Measurements from ENCODE around the gene MUC21.

Gene MUC21

GRCh38 chr6:31007694-31008093, 24.2 kb downstream of the MUC21 start:
- no peak overlapping the region for H4K91ac ChIP-seq (ENCODE audit: low read depth, low read length)
- H3K79me1 ChIP-seq (ENCODE audit: low read length) = no peaks in the 10 kb centered on the region
- H2BK5ac ChIP-seq (ENCODE audit: low read depth, low read length, poor library complexity) = no peak overlapping the region
- no peak overlapping the region for H4K12ac ChIP-seq (ENCODE audit: low read depth, low read length)
- DNase-seq = peak in 1 of 2 donors; percentile 66
- H3K9me3 ChIP-seq (ENCODE audit: insufficient read depth, low read depth, low read length) = no peaks in the 10 kb centered on the region
- H2BK12ac ChIP-seq (ENCODE audit: low read length) = no peak overlapping the region
- H3K4me1 ChIP-seq (ENCODE audit: control insufficient read depth in 1 of 2, insufficient read depth in 2 of 2, low read length in 2 of 2) = peaks cover 3 to 5% of the 10 kb centered on the region in 2 experiments
- no peak overlapping the region for H4K8ac ChIP-seq (ENCODE audit: low read depth, low read length)
- no peak overlapping the region for H2AFZ ChIP-seq (ENCODE audit: insufficient read depth, low read length, poor library complexity)
- H3K23ac ChIP-seq (ENCODE audit: low read length) = no peak overlapping the region
- no peaks in the 10 kb centered on the region for H3K36me3 ChIP-seq (ENCODE audit: control insufficient read depth in 1 of 2, insufficient read depth in 2 of 2, low read length in 2 of 2)
- no peak overlapping the region for H3K4me2 ChIP-seq (ENCODE audit: low read length)
- H3K79me2 ChIP-seq (ENCODE audit: control insufficient read depth, insufficient read depth, low read length, poor library complexity) = no peaks in the 10 kb centered on the region
- no peak overlapping the region for H3K18ac ChIP-seq (ENCODE audit: low read length)
- H3K4ac ChIP-seq (ENCODE audit: low read depth, low read length) = no peak overlapping the region
- no peak overlapping the region for H3K14ac ChIP-seq (ENCODE audit: low read length)
- H3K9ac ChIP-seq (ENCODE audit: low read length) = no peak overlapping the region
- WGBS (ENCODE audit: extremely low coverage, insufficient coverage, insufficient read length) = no CpG with 5 or more reads among the region's 8 CpGs
- no peak overlapping the region for H2AK5ac ChIP-seq (ENCODE audit: low read length)
- H3K27ac ChIP-seq (ENCODE audit: low read depth, low read length) = no peak overlapping the region
- no peaks in the 10 kb centered on the region for H3K27me3 ChIP-seq (ENCODE audit: insufficient read depth, low read length)
- no peak overlapping the region for H3K4me3 ChIP-seq (ENCODE audit: low read depth, low read length)
- H2BK120ac ChIP-seq (ENCODE audit: insufficient read depth, low read length, poor library complexity) = no peak overlapping the region

DNA sequence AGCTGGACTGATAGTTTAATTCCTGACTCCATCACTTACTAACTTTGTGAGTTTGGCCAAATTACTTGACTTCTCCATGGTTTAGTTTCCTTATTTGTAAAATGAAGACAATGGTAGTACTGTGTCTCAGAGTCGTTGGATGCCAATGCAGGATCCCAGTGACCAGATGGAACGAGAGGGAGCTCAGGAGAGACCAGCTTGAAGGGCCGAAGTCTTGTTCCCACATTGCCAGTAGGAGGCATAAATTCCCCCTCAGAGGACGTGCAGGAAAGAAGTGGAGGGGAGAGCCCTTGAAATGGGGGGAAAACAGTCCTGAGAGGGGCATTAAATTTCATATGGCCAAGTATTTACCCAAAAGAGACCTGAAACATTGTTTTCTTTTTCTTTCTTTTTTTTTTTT, 24.6 kb downstream of the MUC21 start:
- Histone ChIP-seq H2AFZ (ENCODE audit: insufficient read depth, low read length, poor library complexity) (no peak overlapping the region), H3K14ac (ENCODE audit: low read length) (no peak overlapping the region), H2BK5ac (ENCODE audit: low read depth, low read length, poor library complexity) (no peak overlapping the region), H3K9me3 (ENCODE audit: insufficient read depth, low read depth, low read length) (no peaks in the 10 kb centered on the region), H3K27ac (ENCODE audit: low read depth, low read length) (no peak overlapping the region), H3K36me3 (ENCODE audit: control insufficient read depth in 1 of 2, insufficient read depth in 2 of 2, low read length in 2 of 2) (no peaks in the 10 kb centered on the region), H2BK120ac (ENCODE audit: insufficient read depth, low read length, poor library complexity) (no peak overlapping the region), H3K18ac (ENCODE audit: low read length) (peak overlapping the region; percentile 74), H3K4me2 (ENCODE audit: low read length) (no peak overlapping the region), H2AK5ac (ENCODE audit: low read length) (no peak overlapping the region), H3K79me1 (ENCODE audit: low read length) (no peaks in the 10 kb centered on the region), H3K79me2 (ENCODE audit: control insufficient read depth, insufficient read depth, low read length, poor library complexity) (no peaks in the 10 kb centered on the region), H3K23ac (ENCODE audit: low read length) (no peak overlapping the region), H3K4me1 (ENCODE audit: control insufficient read depth in 1 of 2, insufficient read depth in 2 of 2, low read length in 2 of 2) (peaks cover 3 to 5% of the 10 kb centered on the region in 2 experiments), H4K12ac (ENCODE audit: low read depth, low read length) (no peak overlapping the region), H4K8ac (ENCODE audit: low read depth, low read length) (no peak overlapping the region), H2BK12ac (ENCODE audit: low read length) (peak overlapping the region; percentile 50), H3K9ac (ENCODE audit: low read length) (no peak overlapping the region), H3K4me3 (ENCODE audit: low read depth, low read length) (no peak overlapping the region), H3K4ac (ENCODE audit: low read depth, low read length) (no peak overlapping the region), H4K91ac (ENCODE audit: low read depth, low read length) (peak overlapping the region; percentile 21), H3K27me3 (ENCODE audit: insufficient read depth, low read length) (no peaks in the 10 kb centered on the region)
- DNase-seq = no peak
- WGBS (ENCODE audit: extremely low coverage, insufficient coverage, insufficient read length) = no CpG with 5 or more reads among the region's 4 CpGs

- Histone ChIP-seq H3K27ac (ENCODE audit: low read depth, low read length) (no peak overlapping the region), H3K27me3 (ENCODE audit: insufficient read depth, low read length) (no peaks in the 10 kb centered on the region), H3K4me3 (ENCODE audit: low read depth, low read length) (no peak overlapping the region), H3K9me3 (ENCODE audit: insufficient read depth, low read depth, low read length) (no peaks in the 10 kb centered on the region), H3K36me3 (ENCODE audit: control insufficient read depth in 1 of 2, insufficient read depth in 2 of 2, low read length in 2 of 2) (no peaks in the 10 kb centered on the region), H3K4me2 (ENCODE audit: low read length) (no peak overlapping the region), H2AK5ac (ENCODE audit: low read length) (no peak overlapping the region), H2BK5ac (ENCODE audit: low read depth, low read length, poor library complexity) (no peak overlapping the region), H4K8ac (ENCODE audit: low read depth, low read length) (no peak overlapping the region), H3K79me2 (ENCODE audit: control insufficient read depth, insufficient read depth, low read length, poor library complexity) (no peaks in the 10 kb centered on the region), H3K14ac (ENCODE audit: low read length) (no peak overlapping the region), H3K23ac (ENCODE audit: low read length) (no peak overlapping the region), H3K9ac (ENCODE audit: low read length) (no peak overlapping the region), H3K18ac (ENCODE audit: low read length) (no peak overlapping the region), H3K4me1 (ENCODE audit: control insufficient read depth in 1 of 2, insufficient read depth in 2 of 2, low read length in 2 of 2) (peaks cover 3 to 5% of the 10 kb centered on the region in 2 experiments), H2AFZ (ENCODE audit: insufficient read depth, low read length, poor library complexity) (no peak overlapping the region), H4K91ac (ENCODE audit: low read depth, low read length) (no peak overlapping the region), H3K4ac (ENCODE audit: low read depth, low read length) (no peak overlapping the region), H2BK120ac (ENCODE audit: insufficient read depth, low read length, poor library complexity) (no peak overlapping the region), H4K12ac (ENCODE audit: low read depth, low read length) (no peak overlapping the region), H2BK12ac (ENCODE audit: low read length) (no peak overlapping the region), H3K79me1 (ENCODE audit: low read length) (no peaks in the 10 kb centered on the region)
- DNase-seq = no peak
- WGBS (ENCODE audit: extremely low coverage, insufficient coverage, insufficient read length) = no CpG with 5 or more reads among the region's 7 CpGs
Measured at GRCh38 chr6:31009731-31010130, 26.2 kb downstream of the MUC21 start.

DNA sequence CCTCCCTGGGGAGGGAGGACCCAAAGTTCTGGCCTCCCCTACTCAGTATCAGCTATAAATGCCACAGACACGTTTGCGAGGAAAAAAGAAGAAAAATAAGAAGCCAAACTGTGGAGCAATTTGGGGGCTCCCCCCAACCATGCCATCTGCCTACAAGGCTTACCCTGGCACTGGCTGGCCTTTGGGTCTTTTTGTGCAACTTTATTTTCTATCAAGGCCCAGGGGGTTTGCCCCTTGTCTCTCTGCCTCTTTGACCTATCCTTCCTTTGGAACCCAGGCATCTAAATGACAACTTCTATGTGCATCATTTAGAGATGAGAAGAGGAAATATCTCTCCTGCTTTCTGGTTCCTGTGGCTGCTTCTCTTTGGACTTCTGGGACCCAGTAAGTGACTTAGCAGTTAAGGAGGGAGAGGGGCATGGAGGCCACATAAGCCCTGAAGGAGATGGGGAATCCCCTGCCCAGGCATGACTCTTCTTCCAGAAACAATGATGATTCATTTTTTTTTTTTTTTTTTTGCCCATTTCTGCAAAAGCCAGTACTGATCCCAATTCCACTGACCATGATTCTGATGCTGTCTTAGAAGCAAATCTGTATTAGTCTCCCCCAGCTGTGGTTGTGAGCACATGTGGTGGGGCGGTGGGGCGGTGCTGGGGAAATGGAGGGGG, 27.0 kb downstream of the MUC21 start, which contains the start of gene MUC22:
MUC22 (plus strand) TSS at position 82 of the 668 bp plus-strand sequence; CDS start at position 315, 233 bp downstream.
- H3K4me2 ChIP-seq (ENCODE audit: low read length) = no peak within 1 kb of the TSS
- no peak within 1 kb of the TSS for H3K27ac ChIP-seq (ENCODE audit: low read depth, low read length)
- no peak within 1 kb of the TSS for H4K8ac ChIP-seq (ENCODE audit: low read depth, low read length)
- H3K9me3 ChIP-seq (ENCODE audit: insufficient read depth, low read depth, low read length) = no peaks in the 10 kb centered on the region
- H3K23ac ChIP-seq (ENCODE audit: low read length) = no peak within 1 kb of the TSS
- no peaks in the 10 kb centered on the region for H3K36me3 ChIP-seq (ENCODE audit: control insufficient read depth in 1 of 2, insufficient read depth in 2 of 2, low read length in 2 of 2)
- H2BK5ac ChIP-seq (ENCODE audit: low read depth, low read length, poor library complexity) = no peak within 1 kb of the TSS
- no peak within 1 kb of the TSS for H3K18ac ChIP-seq (ENCODE audit: low read length)
- H3K27me3 ChIP-seq (ENCODE audit: insufficient read depth, low read length) = no peaks in the 10 kb centered on the region
- peak within 1 kb of the TSS; percentile 48 for H2BK120ac ChIP-seq (ENCODE audit: insufficient read depth, low read length, poor library complexity)
- H3K79me2 ChIP-seq (ENCODE audit: control insufficient read depth, insufficient read depth, low read length, poor library complexity) = no peaks in the 10 kb centered on the region
- DNase-seq = peak in 1 of 2 donors; percentile 10
- no CpG with 5 or more reads among the region's 4 CpGs for WGBS (ENCODE audit: extremely low coverage, insufficient coverage, insufficient read length)
- no peaks in the 10 kb centered on the region for H3K79me1 ChIP-seq (ENCODE audit: low read length)
- no peak within 1 kb of the TSS for H3K4me3 ChIP-seq (ENCODE audit: low read depth, low read length)
- H3K9ac ChIP-seq (ENCODE audit: low read length) = no peak within 1 kb of the TSS
- H2AK5ac ChIP-seq (ENCODE audit: low read length) = no peak within 1 kb of the TSS
- peak within 1 kb of the TSS; percentile 28 for H3K4ac ChIP-seq (ENCODE audit: low read depth, low read length)
- H2BK12ac ChIP-seq (ENCODE audit: low read length) = peak within 1 kb of the TSS; percentile 75
- peak within 1 kb of the TSS; percentile 50 for H4K12ac ChIP-seq (ENCODE audit: low read depth, low read length)
- no peak within 1 kb of the TSS for H2AFZ ChIP-seq (ENCODE audit: insufficient read depth, low read length, poor library complexity)
- H4K91ac ChIP-seq (ENCODE audit: low read depth, low read length) = no peak within 1 kb of the TSS
- H3K4me1 ChIP-seq (ENCODE audit: control insufficient read depth in 1 of 2, insufficient read depth in 2 of 2, low read length in 2 of 2) = peaks cover 3 to 5% of the 10 kb centered on the region in 2 experiments
- H3K14ac ChIP-seq (ENCODE audit: low read length) = no peak within 1 kb of the TSS
